Skin epidermis (tissue), 12 donors: Measurements from ENCODE around the gene DNAJC1.
A peak's percentile ranks its signal among the peaks of the same experiment; 100 is the strongest.

Experiments used
- H3K27ac ChIP-seq, 21 experiments: fragments of 200-600 bp; sonication (generic) in 11 of 21; one replicate each; pipeline ENCODE4 v1.5.0; 2020; ENCODE audit warnings: mild to moderate bottlenecking in 3 of 21, inconsistent platforms in 2 of 21, moderate library complexity in 2 of 21
- H3K4me3 ChIP-seq, 7 experiments: fragments of 200-600 bp; sonication (generic) in 2 of 7; one replicate each; pipeline ENCODE4 v1.5.0; 2020; ENCODE audit warnings: inconsistent platforms in 2 of 7, mild to moderate bottlenecking in 2 of 7, moderate library complexity in 1 of 7

Gene DNAJC1

DNA sequence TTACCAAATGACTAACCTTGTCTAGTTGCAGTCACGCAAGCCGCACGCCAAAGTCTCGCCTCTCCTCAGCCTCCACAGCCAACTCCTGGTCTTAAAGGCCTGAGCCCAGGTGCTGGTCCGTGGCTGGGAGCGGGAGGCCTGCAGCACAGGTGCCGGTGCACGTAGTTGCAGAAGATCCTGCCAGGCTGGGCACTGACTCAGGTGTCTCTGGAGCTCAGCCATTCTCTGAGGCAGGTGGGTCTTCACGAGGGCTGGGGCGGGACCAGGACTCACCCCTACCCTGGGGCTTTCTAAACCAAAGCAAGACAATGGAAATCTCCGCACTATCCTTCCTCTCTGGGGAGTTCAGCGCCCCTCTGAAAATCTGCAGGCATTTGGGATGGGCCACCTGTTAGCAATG lies 253.1 kb downstream of the DNAJC1 start:
- peak overlapping the region in 5 of 21 experiments; percentile 2 to 41 (median 17) for H3K27ac ChIP-seq
- no peak overlapping the region for H3K4me3 ChIP-seq

DNA sequence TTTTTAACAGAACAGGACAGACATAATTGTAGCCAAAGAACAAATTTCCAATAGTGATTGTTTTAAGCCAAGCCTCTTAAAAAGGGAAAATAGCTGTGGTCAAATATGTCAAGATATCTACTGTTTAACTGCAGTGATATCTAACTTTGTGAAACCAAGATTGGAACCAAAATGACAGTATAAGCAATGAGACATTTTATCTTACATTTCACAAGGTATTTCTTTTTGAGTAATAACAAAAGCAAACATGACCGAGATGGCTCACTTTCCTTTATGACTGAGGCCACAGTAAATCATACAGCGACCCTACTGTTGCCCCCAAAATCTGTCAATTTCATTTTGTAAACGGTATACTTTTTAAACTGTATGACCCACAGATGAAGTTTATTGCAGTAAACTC lies 253.7 kb downstream of the DNAJC1 start:
- Histone ChIP-seq H3K4me3 (no peak overlapping the region), H3K27ac (peak overlapping the region in 1 of 21 experiments; percentile 41)

DNA sequence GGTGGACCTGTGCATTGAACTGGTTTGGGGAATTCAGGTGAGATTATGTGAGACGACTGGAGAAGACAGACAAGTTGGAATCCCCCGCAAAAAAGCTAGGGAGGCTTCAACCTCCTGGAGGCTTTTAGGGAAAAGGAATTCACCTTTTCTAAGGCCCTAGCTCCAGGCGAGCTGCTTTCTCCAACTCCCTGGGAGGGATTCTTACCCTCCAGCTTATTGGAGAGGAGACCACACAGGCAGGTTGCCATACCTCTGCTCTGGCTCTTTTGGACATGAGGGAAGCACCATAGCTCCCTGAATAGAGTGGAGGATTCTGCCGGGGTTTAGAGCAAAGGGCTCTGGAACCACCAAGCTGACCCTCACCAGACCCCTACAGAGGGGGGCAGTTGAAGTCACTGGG lies 255.7 kb downstream of the DNAJC1 start:
- Histone ChIP-seq H3K27ac (no peak overlapping the region), H3K4me3 (no peak overlapping the region)

DNA sequence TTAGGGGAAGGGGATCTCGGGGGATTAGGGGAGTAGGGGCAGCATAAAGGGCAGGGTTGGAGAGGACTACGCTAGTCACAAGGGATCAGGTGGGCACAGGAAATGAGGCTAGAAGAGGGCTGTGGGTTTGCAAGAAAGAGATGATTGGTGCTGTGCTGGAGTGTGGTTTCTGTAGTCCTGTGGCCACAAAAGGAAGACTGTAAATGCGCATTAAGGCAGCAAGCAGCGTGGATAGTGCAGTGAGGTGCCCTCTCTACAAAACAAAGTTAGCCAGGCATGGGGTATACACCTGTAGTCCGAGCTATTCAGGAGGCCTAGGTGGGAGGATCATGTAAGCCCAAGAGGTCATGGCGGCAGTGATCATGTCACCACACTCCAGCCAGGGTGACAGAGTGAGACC lies 257.4 kb downstream of the DNAJC1 start:
- Histone ChIP-seq H3K27ac (no peak overlapping the region), H3K4me3 (no peak overlapping the region)

DNA sequence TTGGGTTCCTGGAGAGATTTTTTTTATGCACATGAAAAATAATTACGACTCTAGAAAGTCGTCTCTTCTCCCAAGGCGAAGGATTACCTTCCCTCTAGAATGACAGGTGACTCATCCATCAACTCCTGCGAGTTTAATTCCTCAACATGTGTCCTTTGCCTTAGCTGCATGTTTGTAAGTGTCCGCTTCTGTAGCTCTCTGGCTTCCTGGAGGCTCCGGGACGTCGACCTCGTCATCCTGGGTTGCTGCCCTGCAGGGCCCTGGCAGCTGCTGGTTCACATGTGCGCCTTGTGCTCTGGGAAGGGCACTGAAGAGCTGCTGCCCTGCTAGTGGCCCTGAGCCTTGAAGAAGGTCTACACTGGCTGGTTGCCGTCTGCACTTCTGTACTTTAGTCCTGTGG lies 259.3 kb downstream of the DNAJC1 start:
- H3K27ac ChIP-seq = no peak overlapping the region
- H3K4me3 ChIP-seq = no peak overlapping the region

DNA sequence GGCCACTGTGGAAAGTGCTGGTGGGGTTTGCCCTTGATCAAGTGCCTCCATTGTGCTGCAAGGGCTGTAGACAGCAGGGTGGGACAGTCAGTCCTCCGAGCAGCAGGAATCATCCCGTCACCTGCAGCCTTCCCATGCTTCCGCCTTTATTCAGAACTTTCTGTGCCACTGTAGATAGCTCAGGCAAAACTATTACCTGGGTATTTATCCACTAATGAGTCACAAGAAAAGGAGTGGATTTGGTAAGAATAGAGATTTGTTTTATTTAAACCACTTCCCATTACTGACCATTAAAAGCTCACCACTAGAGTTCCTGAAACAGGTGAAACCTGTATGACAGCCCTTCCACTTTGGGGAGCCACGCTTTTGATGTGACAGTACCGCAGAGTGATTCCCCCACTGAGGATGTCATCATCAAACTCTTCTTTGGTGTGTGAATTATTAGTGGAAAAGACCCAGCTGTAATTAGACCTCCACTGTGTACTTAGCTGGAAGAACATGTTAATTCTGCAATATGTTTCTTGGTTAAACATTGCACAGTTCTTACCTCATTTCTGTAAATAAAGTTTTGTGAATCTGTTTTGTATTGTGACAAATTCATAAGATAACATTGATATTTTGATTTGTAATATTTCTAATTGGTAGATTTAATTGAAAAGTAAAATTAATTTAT lies 260.7 kb downstream of the DNAJC1 start:
- H3K27ac ChIP-seq = peak overlapping the region in 1 of 21 experiments; percentile 7
- H3K4me3 ChIP-seq = no peak overlapping the region

DNA sequence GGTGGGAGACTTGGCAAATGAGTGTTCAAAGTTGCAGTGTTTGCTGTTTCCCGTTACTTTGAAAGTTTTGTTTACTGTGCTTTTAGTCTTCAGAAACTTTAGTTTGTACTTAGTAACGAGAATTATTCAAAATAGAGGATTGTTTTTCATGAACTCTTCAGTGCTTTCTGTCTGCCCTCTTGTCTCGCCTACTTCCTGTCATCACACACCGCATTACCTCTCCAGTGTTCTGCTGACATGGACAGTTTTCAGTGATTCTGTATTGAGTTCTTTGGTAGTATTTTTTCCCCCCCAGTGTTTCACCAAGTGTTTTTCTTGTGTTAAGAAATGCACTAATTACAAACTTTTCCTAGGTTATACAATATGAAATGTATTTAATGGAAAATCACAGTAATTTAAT lies 262.5 kb downstream of the DNAJC1 start:
- Histone ChIP-seq H3K4me3 (no peak overlapping the region), H3K27ac (peak overlapping the region in 5 of 21 experiments; percentile 31 to 84 (median 63))

DNA sequence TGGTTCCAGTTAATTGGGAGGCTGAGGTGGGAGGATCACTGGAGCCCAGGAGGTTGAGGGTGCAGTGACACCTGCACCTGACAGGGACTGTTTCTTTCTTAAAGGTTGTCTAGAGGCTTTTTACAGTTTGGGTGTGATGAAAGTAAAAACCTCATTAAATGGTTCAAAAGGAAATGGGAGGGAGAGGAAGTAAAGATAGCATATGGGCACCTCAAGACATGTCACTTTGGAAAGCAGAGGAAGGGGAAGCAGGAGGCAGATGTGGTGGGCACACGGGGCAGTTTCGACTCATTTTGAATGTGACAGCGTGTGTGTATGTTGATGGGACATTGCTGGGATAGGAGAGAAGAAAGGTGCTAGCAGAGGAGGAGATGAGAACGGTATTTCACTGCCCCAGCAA lies 266.4 kb downstream of the DNAJC1 start:
- Histone ChIP-seq H3K4me3 (no peak overlapping the region), H3K27ac (peak overlapping the region in 1 of 21 experiments; percentile 16)

DNA sequence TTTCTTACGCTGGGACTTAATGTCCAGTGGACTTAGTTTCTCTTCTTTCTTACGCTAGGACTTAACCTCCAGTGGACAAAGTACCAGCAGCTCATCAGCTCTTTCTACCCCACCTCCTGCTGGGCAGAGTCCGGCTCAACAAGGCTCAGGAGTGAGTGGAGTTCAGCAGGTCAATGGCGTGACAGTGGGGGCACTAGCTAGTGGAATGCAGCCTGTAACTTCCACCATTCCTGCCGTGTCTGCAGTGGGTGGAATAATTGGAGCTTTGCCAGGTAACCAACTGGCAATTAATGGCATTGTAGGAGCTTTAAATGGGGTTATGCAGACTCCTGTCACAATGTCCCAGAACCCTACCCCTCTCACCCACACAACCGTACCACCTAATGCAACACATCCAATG lies 269.8 kb downstream of the DNAJC1 start:
- H3K4me3 ChIP-seq = no peak overlapping the region
- H3K27ac ChIP-seq = no peak overlapping the region

DNA sequence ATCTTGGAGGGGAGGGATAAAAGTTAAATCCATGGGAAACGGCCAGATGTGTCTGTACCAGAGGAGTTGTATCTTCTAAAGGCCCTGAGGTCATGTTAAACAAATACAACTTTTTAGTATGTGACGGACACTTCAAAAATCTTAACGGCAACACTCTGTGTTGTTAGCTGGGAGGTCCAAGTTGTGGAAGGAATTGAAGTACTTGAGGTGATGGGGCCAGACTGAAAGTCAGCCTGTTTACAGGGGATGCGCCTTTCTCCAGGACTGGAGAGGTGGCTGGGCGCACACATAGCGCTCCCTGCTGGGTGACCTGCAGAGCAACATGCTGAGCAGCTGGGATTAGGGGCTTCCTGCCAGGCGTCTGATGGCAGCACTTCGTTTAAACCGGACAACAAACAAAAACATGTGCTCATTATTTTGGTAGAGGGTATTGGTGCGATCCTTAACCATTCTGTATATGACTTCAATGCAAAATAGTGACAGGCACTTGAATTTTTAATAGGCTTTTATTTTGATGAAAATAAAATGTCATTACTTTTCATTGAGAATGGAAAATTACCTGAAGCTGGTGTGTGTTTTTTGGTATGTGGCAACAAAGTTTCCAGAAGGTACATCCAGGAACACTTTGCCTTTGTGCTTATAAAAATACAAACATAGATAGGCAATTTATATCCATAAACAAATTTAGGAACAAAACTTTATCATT lies 271.3 kb downstream of the DNAJC1 start:
- H3K4me3 ChIP-seq = no peak overlapping the region
- no peak overlapping the region for H3K27ac ChIP-seq

DNA sequence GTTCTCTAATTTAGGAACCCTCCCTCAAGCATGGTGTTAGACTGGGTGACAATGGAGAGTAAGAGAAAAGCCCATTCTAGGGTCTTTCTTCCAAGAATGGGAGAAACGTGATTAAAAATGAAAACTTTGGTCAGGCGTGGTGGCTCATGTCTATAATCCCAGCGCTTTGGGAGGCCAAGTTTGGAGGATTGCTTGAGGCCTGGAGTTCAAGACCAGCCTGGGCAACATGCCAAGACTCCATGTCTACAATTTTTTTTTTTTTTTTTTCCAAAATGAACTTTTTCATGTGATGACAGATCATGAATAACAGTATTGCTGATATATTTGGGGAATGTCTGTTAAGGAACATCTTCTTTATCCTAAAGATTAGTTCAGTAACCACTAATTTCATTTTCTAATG lies 274.9 kb downstream of the DNAJC1 start:
- no peak overlapping the region for H3K27ac ChIP-seq
- H3K4me3 ChIP-seq = no peak overlapping the region

DNA sequence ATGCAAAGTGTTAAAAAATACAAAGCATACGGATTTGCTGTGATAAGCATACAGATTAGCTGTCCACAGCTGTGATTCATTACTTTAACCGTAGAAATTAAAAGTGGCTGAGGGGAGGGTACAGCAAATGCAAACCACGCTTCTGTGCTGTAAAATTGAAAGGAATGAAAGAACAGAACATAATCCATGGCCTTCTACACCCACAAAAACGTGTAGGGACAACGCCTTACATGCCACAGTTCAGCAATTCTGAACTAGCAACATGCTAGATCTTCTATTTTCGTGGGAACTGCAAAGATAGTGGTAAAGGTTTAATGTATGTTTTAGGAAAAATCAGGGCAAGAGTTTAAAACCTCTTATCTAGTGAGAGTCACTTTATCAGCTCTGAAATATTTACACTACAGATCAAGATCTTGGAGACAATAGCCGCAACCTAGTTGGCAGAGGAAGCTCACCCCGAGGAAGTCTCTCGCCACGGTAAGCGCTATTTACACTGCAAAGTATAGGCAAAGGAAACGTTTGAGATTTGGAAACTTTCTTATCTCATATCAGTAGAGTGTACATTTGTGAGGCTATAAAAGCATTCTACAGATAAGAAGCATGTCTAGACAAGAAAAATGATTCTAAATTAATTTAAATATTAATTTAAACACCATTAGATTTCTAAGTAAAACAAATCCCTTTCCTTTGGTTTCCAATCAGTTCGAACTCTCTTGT lies 275.9 kb downstream of the DNAJC1 start:
- Histone ChIP-seq H3K4me3 (no peak overlapping the region), H3K27ac (no peak overlapping the region)

DNA sequence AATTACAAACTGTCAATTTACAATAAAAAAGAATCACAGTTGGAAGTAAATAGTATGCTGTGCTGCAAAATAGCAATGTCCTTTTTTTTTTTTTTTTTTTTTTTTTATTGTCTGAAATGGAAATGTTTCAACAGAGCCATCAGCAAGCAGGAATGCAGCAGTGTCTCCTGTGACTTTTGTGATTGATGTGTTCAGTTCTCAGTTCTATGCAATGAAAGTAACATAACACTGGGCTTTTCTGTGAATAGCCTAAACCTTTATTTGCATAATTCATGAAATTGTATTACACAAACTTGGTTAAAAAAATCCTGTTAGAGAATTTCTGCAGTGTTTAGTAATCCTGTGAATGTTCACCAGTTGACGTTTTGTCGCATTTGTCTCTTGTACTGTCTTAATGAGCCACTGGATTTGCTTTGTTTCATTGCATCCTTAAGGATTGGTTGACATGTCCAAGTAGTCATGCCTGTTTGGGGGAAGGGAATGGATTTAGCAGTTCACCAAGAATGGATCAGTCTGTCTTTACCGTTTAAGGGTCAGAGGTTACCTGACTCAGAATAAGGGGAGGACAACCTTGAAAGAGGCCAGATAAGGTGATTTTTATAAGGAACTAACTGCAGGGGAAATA lies 276.8 kb downstream of the DNAJC1 start:
- H3K27ac ChIP-seq = no peak overlapping the region
- no peak overlapping the region for H3K4me3 ChIP-seq

DNA sequence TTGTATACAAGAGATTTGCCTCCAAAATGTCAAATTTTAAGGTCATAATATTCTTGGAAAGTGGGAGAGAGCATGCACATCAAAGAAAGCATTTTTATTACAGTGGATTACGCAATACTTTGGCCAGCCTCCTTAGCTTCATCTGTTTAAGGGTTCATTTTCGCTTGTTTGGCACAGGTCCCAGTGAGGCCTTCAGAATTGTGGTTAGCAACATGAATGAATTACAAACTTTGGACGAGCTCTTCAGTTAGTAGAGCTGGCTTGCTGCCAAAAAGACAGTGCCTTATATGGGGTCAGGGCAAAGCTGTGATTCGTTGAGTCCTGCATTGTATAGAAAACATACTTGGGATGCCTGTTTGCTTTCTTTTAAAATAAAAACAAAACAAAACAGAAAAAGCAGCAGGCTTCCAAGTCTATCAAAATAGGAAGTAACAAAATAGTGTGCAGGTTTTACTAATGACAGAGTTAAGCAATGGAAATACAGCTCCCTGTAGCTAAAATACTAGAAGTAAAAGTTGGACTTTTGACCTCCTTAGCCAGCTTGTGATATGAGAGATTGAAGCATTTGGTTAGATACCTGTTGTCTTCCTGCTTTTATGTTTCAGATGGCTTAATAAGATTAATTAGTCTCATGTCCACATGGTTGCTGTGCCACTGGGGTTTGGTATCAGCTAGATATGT lies 278.7 kb downstream of the DNAJC1 start:
- Histone ChIP-seq H3K27ac (no peak overlapping the region), H3K4me3 (no peak overlapping the region)

DNA sequence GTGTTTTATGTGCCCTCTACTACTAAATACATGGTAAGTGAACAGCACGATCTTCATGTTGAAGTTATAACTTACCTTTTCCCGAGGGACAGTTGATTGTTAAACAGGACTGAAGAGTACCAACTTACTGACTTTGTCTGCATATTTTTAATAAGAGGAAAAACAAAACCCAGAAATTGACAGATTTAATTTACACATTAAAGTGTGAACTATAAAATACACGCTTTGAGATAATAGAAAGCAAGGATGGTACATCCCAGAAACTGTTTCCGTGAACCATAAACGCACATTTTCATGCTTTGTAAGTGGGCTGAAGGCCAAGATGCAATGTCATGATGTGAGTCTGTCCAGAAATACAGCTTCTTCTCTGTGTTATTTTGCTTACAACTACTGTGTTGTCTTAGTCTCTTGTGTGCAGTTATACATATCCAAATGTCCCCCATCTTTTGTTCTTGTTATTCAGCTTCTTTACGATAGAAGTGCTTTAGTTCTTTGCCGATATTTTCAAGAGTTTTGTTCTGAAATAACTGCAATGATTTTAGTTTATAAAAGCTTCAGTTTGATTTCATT lies 279.4 kb downstream of the DNAJC1 start:
- H3K27ac ChIP-seq = no peak overlapping the region
- no peak overlapping the region for H3K4me3 ChIP-seq

DNA sequence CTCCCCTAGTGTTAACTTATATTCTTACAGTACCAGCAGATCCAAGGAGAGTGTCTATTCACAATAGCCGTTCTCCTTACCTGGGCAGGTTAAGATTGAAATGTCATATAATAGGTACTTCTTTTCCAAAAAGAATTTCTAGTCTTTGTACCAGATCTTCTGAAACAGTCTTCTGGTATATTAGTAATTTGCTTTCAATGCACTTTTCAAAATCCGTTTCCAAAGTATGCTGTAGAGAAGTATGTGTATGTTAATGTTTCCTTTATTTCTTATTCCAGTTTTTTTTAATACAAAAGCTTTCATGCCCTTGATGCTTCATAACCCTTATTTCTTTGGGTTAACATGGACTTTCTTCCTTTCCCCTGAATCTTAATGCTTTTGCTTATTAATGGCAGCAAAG lies 281.3 kb downstream of the DNAJC1 start:
- no peak overlapping the region for H3K27ac ChIP-seq
- no peak overlapping the region for H3K4me3 ChIP-seq

DNA sequence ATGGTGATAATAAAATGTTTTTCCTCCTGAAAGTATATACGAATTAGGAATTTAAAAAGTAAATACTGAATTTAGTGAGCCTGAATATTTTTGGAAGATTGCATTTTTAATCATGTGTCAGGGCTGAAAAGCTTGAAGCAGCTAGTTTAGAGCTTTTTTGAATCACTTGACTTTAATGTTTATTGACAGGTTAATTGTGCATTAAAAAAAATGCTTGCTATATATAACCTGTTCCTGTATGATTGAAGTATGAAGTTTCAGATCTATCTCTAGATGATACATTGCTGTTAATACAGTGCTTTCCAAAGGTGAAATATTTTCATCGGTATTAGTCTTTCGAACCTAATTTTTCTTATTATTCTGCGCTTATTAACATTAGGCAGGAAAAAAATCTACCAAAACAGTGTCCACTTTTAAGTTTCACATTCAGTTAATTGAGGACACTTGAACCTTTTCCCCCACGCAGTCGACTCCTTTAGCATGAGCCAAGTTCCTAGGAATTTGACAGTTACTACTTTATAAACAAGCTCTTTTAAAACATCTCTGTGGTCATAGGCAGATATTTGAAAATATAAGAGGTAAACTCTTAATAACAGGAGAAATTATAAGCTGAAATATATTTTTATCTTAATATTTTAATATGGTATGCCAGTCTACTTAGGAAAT lies 282.4 kb downstream of the DNAJC1 start:
- no peak overlapping the region for H3K4me3 ChIP-seq
- no peak overlapping the region for H3K27ac ChIP-seq

DNA sequence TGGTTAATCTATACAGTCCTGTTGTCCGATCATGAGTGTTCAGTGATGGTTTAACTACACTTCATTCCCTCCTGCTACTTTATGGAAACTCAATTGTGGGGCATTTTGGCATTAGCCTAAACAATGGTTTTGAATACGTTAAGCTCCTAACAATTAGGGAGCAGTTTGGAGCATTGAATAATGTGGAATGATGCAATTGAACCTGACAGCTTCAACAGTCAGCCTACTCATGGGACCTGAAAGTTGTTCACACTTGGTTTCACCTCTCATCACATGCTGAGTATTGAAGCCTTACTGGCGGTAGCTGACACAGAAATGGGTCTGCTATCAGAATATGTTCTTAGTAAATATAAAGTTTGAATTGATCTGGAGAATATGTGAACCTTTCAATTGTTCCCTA lies 283.4 kb downstream of the DNAJC1 start:
- no peak overlapping the region for H3K4me3 ChIP-seq
- no peak overlapping the region for H3K27ac ChIP-seq

DNA sequence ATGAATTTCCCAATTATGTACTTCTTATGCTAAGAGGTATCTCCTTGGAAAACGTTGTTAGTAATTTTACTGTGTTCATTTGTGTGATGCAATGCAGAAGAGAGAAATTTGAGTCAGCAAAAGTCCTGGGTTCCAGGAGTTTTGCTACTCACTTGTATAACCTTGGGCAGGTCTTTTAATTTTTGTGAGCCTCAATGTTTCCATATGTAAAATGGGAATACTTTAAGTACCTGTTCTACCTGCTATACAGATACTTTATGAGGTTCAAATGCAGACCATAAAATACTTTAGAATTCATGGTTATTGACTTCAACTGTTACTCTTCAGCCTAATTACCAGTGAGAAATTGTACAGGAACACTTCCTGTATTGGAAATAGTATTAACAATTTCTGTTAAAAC lies 284.0 kb downstream of the DNAJC1 start:
- no peak overlapping the region for H3K4me3 ChIP-seq
- no peak overlapping the region for H3K27ac ChIP-seq
